Ectodermal cell (in vitro differentiated cells): Measurements from ENCODE around the gene DOCK4.

Experiments used
- H3K27ac ChIP-seq: 2 replicates; pipeline ENCODE4 v1.7.0; 2013; ENCODE audit warnings: mild to moderate bottlenecking, low read depth, low read length; ENCODE audit not compliant: insufficient read depth, poor library complexity, severe bottlenecking
- H3K27me3 ChIP-seq: 2 replicates; pipeline ENCODE4 v1.7.0; 2013; ENCODE audit warnings: mild to moderate bottlenecking, low read length; ENCODE audit not compliant: insufficient read depth, control insufficient read depth, poor library complexity, severe bottlenecking
- H3K36me3 ChIP-seq: one replicate; pipeline ENCODE4 v1.7.0; 2013; ENCODE audit warnings: low read length; ENCODE audit not compliant: control insufficient read depth, insufficient read depth
- H3K4me1 ChIP-seq: one replicate; pipeline ENCODE4 v1.7.0; 2013; ENCODE audit warnings: low read length; ENCODE audit not compliant: control insufficient read depth, insufficient read depth
- H3K4me3 ChIP-seq: 2 replicates; pipeline ENCODE4 v1.7.0; 2013; ENCODE audit warnings: low read depth, low read length, control low read depth; ENCODE audit not compliant: insufficient read depth
- H3K9me3 ChIP-seq: 2 replicates; pipeline ENCODE4 v1.7.0; 2013; ENCODE audit warnings: mild to moderate bottlenecking, low read length, moderate library complexity; ENCODE audit not compliant: control insufficient read depth
- WGBS, 2 experiments: methylation state at CpG; one replicate each; pipeline ENCODE4 v1.1.7; 2013; ENCODE audit warnings: missing lambda C conversion rate in 2 of 2; 5-methylcytosine and 5-hydroxymethylcytosine counted together

DOCK4 gene

DNA sequence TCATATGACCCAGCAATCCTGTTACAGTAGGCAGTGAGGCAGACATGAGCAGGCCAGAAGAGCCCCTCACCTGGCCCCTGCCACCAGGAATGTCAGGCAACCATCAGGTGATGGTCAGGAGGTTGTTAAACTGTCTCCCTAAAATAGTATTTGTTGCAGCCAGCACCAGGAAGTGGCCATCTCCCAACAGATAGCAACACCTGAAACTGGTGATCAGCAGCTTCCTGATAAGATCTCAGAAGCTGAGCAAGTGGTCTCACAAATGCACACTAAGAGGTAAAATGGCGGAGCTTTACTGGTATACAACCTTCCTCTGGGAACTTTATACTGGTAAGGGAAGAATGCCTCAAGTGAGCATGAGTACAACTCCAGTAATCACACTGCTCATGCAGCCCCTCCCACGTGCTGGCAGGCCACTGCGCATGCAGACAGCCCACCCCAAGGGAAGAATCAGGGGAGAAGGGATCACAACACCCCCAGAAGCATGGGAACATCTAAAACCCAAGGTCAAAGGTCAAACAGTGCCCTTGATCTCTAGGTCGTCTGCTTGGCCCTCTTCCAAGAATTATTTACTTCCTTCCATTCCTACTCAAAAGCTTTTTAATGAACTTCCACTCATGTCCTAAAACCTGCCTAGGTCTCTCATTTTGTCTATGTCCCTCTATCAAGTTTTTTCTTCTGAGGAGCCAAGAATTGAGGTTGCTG lies 133.5 kb downstream of the DOCK4 start:
- no peaks in the 10 kb centered on the region for H3K36me3 ChIP-seq
- 84 to 92% methylated on average over 4 of the region's 4 CpGs for WGBS, 2 experiments
- no peak overlapping the region for H3K4me3 ChIP-seq
- no peaks in the 10 kb centered on the region for H3K4me1 ChIP-seq
- no peaks in the 10 kb centered on the region for H3K27me3 ChIP-seq
- no peak overlapping the region for H3K27ac ChIP-seq
- H3K9me3 ChIP-seq, result no peaks in the 10 kb centered on the region

DNA sequence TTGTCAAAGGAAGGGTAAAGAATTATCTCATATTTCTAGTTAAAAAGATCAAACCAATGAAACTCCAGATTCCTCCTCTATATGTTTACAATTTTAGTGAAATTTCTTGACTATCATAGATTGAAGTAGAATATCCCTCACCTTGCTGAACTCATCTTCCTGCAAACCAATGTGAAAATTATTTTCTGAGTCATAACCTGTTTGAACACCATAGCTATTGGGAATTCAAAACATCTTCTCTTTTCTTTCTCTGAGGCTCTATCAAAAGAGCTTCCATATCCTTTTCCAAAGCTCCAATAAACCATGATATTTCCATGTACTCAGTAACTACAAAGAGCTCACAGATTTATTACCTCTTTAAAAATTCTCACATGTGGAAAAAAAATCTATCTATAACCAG lies 134.3 kb downstream of the DOCK4 start:
- Histone ChIP-seq H3K27me3 (no peaks in the 10 kb centered on the region), H3K27ac (no peak overlapping the region), H3K36me3 (no peaks in the 10 kb centered on the region), H3K4me3 (no peak overlapping the region), H3K4me1 (no peaks in the 10 kb centered on the region), H3K9me3 (no peaks in the 10 kb centered on the region)

DNA sequence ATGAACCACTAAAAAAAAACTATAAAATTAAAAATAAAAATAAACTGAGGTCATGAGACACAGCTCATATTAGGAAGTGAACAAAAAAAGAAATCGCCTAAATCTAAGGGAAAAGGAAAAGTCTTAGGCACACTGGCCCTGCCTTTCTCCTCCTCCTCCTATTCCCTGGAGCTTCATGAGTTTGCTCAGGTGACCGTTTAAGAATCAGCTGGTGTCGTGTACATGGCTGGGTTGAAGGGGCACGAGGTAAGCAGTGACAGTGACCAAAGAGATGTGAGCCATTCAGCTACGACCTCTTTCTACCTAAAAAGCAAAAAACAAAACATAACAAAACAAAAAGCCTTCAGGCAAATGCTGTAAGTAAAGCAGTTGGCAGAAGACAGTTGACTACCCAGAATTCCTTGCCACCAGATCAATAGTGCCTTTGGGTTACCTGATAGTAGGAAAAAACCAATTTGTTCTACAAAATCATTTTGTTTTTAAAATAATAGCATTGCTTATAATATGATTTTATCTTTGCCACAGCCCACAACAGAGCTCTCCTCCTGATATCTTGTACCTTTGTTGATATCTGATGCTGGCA lies 135.4 kb downstream of the DOCK4 start:
- Histone ChIP-seq H3K9me3 (no peaks in the 10 kb centered on the region), H3K4me1 (no peaks in the 10 kb centered on the region), H3K36me3 (no peaks in the 10 kb centered on the region), H3K4me3 (no peak overlapping the region), H3K27ac (no peak overlapping the region), H3K27me3 (no peaks in the 10 kb centered on the region)
- WGBS, 2 experiments, result 77 to 86% methylated on average over 5 of the region's 5 CpGs

DNA sequence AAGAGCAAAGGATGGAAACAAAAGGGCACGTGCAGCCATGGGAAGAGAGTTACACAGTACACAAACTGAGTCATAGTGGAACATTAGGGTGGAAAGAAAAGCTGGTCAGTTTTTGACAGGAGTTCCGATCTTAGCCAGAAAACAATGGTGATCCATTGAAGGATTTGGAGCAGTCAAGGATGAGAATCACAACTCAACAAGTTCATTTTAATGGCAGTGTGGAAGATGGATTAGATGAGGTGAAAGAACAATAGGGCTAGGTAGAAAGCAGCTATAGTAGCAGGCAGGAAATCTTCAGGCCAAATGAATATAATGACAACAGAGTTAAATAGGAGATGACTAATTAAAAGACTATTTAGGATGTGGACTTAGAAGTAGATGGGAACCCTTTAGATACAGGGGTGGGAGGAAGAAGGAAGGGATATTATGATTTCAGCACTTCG lies 136.3 kb downstream of the DOCK4 start:
- H3K4me3 ChIP-seq, result no peak overlapping the region
- no peaks in the 10 kb centered on the region for H3K9me3 ChIP-seq
- 89 to 91% methylated on average over 3 of the region's 3 CpGs for WGBS, 2 experiments
- no peak overlapping the region for H3K27ac ChIP-seq
- H3K27me3 ChIP-seq, result no peaks in the 10 kb centered on the region
- no peaks in the 10 kb centered on the region for H3K4me1 ChIP-seq
- H3K36me3 ChIP-seq, result no peaks in the 10 kb centered on the region

DNA sequence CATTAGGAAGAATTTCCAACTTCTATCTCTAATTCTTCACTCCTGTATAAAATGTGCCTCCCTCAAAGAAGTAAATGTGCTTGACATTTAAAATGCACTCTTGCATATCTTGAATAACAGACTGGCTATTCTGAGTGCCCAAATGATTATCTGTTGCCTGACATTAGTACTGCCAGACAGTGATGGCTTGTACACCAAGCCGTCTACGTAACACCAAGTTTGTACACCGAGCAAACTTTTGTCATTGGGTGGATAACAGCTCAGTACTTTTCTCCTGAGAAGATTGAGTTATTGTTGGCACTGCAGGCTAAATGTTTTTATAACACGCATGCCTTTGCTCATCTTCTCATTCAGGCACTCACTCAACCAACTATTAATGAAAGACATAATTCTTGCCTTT lies 137.2 kb downstream of the DOCK4 start:
- Histone ChIP-seq H3K27me3 (no peaks in the 10 kb centered on the region), H3K27ac (no peak overlapping the region), H3K36me3 (no peaks in the 10 kb centered on the region), H3K4me3 (no peak overlapping the region), H3K4me1 (no peaks in the 10 kb centered on the region), H3K9me3 (no peaks in the 10 kb centered on the region)
- WGBS, 2 experiments, result 88 to 96% methylated on average over 4 of the region's 4 CpGs

DNA sequence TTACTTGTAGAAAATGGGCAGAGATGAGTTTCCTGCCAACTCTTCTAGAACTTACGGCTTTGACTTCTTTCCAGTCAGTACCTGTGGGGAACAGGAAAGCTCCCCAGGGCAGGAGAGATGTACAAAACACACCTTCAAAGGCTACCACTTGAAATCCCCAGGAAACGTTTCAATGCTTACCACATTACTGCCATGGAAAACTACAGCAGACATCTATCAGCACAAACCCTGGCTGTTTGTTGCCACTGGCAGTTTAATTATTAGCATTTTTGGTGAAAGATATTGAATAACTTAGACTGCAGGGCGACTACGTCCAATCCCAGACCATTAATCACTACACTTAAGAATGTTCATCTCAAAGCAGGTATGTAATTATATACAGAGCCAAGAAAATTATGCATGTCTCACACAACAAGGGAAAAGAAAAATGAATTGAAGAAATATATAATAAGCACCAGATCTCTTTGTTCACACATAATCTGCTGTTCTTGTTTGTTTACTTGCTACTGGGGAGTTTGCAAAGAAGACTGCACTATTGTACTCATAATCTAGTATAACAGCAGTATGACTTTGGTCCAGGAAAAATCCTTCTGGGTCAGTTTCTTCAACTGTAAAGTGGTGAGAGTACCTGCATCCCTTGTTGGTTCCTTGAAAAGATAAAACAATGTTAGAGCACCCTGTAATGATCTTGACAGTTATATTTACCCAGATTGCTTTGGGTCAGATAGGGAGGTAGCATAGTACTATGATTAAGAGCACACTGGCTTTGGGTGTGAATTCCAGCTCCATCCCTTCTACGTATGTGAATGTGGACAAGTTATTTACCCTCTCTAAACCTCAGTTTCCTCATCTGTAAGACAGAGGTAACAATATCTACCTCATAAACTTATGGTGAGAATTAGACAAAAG lies 138.3 kb downstream of the DOCK4 start:
- WGBS, 2 experiments, result 87 to 97% methylated on average over 3 of the region's 5 CpGs
- no peaks in the 10 kb centered on the region for H3K9me3 ChIP-seq

DNA sequence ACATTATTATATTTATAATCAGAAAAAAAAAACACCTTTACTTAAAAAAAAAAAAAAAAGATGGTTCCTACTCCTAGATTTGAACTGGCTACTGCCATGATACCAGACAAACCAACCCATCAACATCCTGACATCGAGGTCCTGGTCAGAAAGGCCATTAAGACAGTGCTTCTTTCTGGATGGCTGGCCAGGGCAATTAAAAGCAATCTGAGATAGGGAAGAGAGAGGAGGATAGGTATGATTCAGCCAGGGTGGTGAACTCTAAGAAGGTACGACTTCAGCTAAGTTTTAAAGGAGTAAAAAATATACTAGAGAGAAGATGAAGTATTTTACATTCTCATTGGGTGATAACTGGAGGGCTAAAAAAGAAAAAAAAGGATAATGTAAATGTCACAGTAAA lies 139.0 kb downstream of the DOCK4 start:
- H3K36me3 ChIP-seq, result no peaks in the 10 kb centered on the region
- H3K27ac ChIP-seq, result no peak overlapping the region
- no peaks in the 10 kb centered on the region for H3K27me3 ChIP-seq
- H3K4me3 ChIP-seq, result no peak overlapping the region
- no peaks in the 10 kb centered on the region for H3K9me3 ChIP-seq
- no peaks in the 10 kb centered on the region for H3K4me1 ChIP-seq
- WGBS, 2 experiments, result 91 to 98% methylated on average over 2 of the region's 2 CpGs

More for the DNA sequence above, 138.3 kb downstream of the DOCK4 start:
- Histone ChIP-seq H3K4me3 (no peak overlapping the region), H3K4me1 (no peaks in the 10 kb centered on the region), H3K27ac (no peak overlapping the region), H3K36me3 (no peaks in the 10 kb centered on the region), H3K27me3 (no peaks in the 10 kb centered on the region)

DNA sequence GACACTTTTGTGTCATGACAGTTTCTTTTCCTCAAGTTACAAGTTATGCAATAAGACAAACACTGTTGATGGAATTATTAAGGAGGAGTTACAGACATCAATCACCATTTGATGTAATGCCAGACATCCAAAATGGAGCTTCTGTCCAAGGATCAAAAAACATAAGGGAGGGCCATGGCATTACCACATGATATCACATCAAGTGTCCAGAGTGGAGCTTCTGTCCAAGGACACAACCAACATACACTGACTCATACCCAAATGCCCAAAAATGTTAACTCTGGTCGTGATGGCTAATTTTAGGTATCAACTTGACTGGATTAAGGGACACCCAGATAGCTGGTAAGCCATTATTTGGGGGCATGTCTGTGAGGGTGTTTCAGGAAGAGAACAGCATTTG lies 140.4 kb downstream of the DOCK4 start:
- Histone ChIP-seq H3K4me1 (no peaks in the 10 kb centered on the region), H3K27ac (no peak overlapping the region), H3K9me3 (no peaks in the 10 kb centered on the region), H3K36me3 (no peaks in the 10 kb centered on the region), H3K27me3 (no peaks in the 10 kb centered on the region), H3K4me3 (no peak overlapping the region)
- 90 to 96% methylated on average over 1 of the region's 1 CpG for WGBS, 2 experiments

DNA sequence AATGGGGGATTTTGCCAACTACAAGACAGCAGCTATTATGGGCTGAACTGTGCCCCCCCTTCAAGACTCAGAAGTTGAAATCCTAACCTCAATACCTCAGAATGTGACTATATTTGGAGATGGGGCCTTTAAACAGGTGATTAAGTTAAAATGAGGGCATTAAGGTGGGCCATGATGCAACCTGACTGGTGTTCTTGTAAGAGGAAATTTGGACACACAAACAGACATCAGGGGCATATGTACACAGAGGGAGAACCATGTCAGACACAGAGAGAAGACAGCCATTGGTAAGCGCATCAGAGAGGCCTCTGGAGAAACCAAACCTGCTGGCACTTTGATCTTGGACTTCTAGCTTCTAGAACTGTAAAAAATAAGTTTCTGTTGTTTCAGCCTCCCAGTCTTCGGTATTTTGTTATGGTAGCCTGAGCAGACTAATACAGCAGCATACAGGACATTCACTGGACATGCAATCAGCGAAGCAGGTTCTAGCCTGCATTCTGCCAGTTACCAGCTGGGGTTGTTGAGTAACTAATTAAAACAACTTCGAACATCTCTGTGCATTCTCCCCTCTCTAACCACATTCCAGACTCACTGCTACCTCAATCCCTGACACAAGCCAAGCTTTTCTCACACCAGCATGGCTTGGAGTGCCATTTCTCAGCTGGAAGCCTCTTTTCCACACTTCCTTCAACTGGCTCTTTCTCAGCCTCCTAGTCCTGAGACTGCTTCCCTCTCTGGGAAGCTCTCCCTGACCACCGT lies 141.4 kb downstream of the DOCK4 start:
- Histone ChIP-seq H3K27ac (no peak overlapping the region), H3K4me3 (no peak overlapping the region), H3K36me3 (no peaks in the 10 kb centered on the region), H3K4me1 (no peaks in the 10 kb centered on the region), H3K9me3 (no peaks in the 10 kb centered on the region), H3K27me3 (no peaks in the 10 kb centered on the region)
- WGBS, 2 experiments, result 93 to 94% methylated on average over 5 of the region's 5 CpGs

DNA sequence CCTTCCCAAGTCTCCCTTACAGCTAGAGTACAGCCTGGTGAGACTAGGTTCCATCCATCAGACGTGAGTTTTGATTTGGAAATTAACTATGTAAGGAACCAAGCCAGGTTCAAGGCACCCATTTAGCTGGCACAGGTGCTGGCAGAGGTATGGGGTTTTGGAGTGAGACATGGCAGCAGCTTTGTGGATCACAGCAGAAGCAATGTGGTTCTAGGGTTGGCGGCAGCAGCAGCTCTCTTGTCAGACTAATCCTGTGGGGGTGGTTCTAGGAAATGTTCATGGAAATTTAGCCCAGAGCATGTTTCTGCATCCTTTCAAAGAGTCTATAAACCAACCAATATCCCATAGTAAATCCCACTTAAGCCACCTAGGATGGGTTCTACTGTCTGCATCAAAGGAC lies 142.2 kb downstream of the DOCK4 start:
- H3K27ac ChIP-seq, result no peak overlapping the region
- H3K4me1 ChIP-seq, result no peaks in the 10 kb centered on the region
- no peaks in the 10 kb centered on the region for H3K27me3 ChIP-seq
- H3K4me3 ChIP-seq, result no peak overlapping the region
- WGBS, 2 experiments, result 92 to 93% methylated on average over 2 of the region's 2 CpGs
- no peaks in the 10 kb centered on the region for H3K36me3 ChIP-seq
- no peaks in the 10 kb centered on the region for H3K9me3 ChIP-seq
